Measurements from ENCODE around the gene TOR1AIP2. TPM values are rescaled to one million over a fixed set of nuclear protein-coding genes. Genes with fewer than 3 reads are reported as not detected.

The TOR1AIP2 gene
- 10 to 100 TPM; 61.7 to 64.1 (median 62.9) TPM for total RNA-seq

DNA sequence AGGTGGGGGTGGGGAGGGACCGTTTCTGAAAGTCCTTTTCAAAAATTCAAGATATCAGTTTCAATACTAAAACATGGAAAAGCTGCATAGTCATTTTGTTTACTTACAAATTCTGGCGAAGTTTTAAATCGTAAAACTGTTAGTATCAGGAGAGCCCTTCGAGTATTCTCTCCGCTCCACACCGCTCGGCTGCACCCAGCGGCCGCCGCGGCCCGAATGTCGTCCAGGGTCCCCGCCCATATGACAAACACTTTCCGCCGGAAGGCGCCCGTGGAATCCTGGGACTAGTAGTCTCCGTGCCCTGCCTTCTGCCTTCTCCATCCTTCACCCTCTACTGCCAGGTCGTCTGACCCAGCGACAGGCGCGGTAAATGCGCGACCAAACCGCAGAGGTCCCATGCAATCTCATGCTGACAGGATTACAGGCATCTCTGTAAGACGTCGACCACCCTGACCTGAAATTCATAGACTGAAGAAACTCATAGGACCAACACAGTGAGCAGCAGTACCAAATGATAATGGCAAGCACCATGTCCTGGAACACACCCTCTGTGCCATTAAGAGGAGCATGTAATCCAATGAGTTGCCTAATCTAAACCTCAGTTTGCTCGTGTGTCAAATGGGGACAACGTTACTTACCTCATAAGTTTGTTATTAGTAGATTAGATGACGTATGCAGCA is at the start of gene TOR1AIP2:
TOR1AIP2 (minus strand) TSS at position 218 of the 680 bp plus-strand sequence. CDS start 25,138 bp downstream, outside the sequence.
- ATAC-seq (peak; percentile 66 to 73), DNase-seq (peak; percentile 82)
- peaks cover 54% of the 10 kb centered on the region for H3K4me1 Mint-ChIP-seq (ENCODE audit: low read depth)
- no peaks in the 10 kb centered on the region for H3K9me3 Mint-ChIP-seq
- no peaks in the 10 kb centered on the region for H3K27me3 Mint-ChIP-seq (ENCODE audit: low read depth)
- peak within 1 kb of the TSS; percentile 94 for H3K4me3 Mint-ChIP-seq
- peaks cover 14% of the 10 kb centered on the region for H3K36me3 Mint-ChIP-seq (ENCODE audit: insufficient read depth)

DNA sequence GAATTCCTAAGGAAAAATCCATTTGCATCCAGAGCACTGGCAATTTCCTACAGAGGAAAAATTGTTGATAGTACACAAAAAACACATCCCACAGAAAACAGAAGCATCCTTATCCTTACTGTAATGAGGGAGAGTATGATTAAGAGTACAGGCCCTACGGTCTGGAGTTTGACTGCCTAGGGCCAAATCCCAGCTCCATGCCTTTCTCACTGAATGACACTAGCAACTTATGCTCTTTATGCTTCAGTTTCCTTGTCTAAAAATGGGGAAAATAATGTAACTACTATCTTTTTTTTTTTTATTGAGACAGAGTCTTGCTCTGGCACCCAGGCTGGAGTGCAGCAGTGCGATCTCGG is 49.2 kb upstream of the TOR1AIP2 start:
- peaks cover 6% of the 10 kb centered on the region for H3K36me3 Mint-ChIP-seq (ENCODE audit: insufficient read depth)
- no peak for DNase-seq
- no peak overlapping the region for H3K4me3 Mint-ChIP-seq
- ATAC-seq = no peak
- no peaks in the 10 kb centered on the region for H3K9me3 Mint-ChIP-seq
- no peaks in the 10 kb centered on the region for H3K4me1 Mint-ChIP-seq (ENCODE audit: low read depth)
- H3K27me3 Mint-ChIP-seq (ENCODE audit: low read depth) = no peaks in the 10 kb centered on the region

DNA sequence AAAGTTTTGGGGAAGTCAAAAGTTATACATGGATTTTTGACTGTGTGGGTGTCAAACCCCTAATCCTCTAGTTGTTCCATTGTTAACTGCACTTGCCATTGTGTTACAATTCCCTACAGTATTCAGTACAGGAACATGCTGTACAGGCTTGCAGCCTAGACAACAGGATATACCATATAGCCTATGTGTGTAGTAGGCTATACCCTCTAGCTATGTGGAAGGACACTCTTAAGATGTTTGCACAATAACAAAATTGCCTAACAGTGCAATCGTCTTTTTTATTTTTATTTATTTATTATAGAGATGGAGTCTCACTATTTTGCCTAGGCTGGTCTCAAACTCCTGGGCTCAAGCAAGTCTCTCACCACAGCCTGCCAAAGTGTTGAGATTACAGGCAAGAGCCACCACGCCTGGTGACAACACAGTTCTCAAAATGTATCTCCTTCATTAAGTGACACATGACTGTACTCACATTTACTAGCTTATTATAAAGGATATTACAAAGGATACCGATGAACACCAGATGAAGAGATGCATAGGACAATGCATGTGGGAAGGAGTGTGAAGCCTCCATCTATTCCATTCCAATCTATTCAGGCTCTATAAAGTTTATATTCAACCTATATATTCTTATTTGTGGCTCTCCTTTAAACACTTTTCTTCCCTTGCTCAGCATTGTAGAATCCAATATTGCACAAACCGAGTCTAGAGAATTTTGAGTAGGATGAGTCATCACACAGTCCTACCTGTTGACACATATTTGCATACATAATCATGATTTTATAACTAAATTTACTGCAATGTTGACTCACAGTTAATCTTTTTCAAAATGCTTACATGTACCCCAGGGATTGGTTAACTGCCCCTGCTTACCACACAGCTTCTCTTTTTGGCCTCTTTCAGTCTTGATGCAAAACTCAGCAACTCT is 48.6 kb upstream of the TOR1AIP2 start:
- H3K36me3 Mint-ChIP-seq (ENCODE audit: insufficient read depth) = peaks cover 7% of the 10 kb centered on the region
- no peak for ATAC-seq
- H3K4me1 Mint-ChIP-seq (ENCODE audit: low read depth) = no peaks in the 10 kb centered on the region
- no peaks in the 10 kb centered on the region for H3K9me3 Mint-ChIP-seq
- H3K27me3 Mint-ChIP-seq (ENCODE audit: low read depth) = no peaks in the 10 kb centered on the region
- DNase-seq = no peak
- H3K4me3 Mint-ChIP-seq = no peak overlapping the region

DNA sequence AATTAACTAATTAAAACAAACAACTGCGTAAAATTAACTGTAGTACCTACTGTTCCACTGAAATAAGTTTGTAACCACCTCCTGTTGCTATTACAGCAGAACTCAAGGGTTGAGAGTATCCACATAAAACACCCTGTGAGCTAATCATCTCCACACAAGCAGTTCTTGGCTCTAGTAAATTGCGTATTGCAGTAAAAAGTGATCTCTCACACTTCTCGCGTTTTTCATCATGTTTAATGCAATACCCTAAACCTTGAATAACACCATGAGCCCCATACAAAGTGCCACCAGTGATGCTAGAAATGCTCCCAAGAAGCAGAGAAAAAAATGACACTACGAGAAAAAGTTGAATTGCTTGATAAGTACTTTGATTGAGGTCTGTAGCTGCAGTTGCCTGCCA is 47.7 kb upstream of the TOR1AIP2 start:
- no peak for DNase-seq
- peaks cover 9% of the 10 kb centered on the region for H3K36me3 Mint-ChIP-seq (ENCODE audit: insufficient read depth)
- ATAC-seq = no peak
- H3K27me3 Mint-ChIP-seq (ENCODE audit: low read depth) = no peaks in the 10 kb centered on the region
- no peaks in the 10 kb centered on the region for H3K9me3 Mint-ChIP-seq
- H3K4me1 Mint-ChIP-seq (ENCODE audit: low read depth) = no peaks in the 10 kb centered on the region
- H3K4me3 Mint-ChIP-seq = no peak overlapping the region

DNA sequence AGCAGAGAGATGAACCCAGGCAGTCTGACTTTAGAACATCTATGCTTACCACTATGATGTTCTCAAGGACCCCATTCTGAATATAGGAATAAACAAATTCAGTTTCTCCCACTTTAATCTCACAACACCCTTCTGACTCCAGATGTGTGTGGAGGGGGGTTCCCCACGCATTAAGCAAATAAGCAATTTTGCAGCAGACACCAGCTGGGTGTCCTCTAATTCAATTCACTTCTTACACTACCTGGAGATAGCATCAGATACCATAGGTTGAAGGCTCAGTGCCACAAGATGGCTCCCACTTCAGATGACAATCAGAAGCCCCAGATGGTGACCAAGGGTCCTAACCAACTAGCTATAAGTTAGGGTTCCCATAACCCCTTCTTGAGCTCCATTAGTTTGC is 46.7 kb upstream of the TOR1AIP2 start:
- no peaks in the 10 kb centered on the region for H3K27me3 Mint-ChIP-seq (ENCODE audit: low read depth)
- peaks cover 13% of the 10 kb centered on the region for H3K36me3 Mint-ChIP-seq (ENCODE audit: insufficient read depth)
- H3K9me3 Mint-ChIP-seq = no peaks in the 10 kb centered on the region
- no peaks in the 10 kb centered on the region for H3K4me1 Mint-ChIP-seq (ENCODE audit: low read depth)
- DNase-seq (no peak), ATAC-seq (no peak)
- no peak overlapping the region for H3K4me3 Mint-ChIP-seq

DNA sequence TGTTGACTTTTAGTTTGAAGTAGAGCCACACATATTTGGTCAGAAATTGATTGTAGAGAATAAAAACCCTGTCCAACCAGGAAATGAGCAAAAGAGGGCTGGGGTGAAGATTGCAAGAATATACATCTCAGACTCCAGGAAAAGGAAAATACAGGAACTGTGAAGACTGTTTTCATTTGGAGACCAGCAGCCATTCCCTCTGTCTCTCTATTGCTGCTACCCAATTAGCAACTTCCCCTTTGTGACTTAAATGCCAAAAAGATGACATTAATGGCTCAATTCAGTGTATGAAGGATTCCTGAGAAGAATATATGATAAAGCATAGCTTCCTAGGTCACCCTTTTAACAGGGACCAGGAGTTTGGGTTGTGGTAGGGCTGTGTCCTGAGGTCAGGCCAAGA is 45.4 kb upstream of the TOR1AIP2 start:
- Mint-ChIP-seq H3K27me3 (ENCODE audit: low read depth) (no peaks in the 10 kb centered on the region), H3K4me1 (ENCODE audit: low read depth) (peaks cover 5% of the 10 kb centered on the region)

DNA sequence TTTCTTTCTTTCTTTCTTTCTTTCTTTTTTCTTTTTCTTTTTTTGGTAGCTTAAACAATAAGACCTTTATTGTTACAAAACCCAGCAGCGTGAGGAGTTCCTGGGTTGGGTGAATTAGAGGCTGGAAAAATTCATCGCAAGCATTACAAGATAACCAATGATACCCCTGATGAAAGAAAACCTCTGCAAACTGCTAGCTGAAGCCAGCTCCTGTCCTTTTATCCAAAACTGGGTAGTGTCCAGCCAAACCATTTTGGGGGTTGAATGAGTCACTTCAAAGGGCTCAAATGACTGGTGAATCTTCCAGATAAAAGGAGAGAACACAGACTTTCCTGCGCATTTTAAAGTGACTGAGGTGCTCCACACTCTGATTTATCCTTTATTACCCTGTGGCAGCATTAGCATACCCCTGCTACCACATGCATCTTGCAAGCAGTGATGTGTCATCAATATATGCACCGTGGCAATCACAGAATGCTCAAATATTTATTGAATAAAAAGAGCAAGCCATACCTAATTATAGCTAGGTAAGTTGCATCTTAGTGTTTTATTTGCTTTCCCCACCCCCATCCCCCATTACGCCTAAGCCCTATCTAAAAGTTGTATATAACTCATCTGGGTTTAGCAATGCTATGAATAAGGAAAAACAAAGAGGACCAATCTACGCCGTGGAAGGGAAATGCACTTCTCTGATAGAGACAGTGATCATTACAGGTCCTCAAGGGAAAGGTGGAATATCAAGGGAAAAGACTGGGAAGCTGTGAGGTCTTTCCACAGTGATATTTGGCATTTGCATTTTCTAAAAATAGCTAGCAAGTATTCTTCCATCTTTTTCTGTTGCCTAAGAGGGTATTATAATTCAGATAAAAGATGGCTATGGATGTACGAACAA is 44.6 kb upstream of the TOR1AIP2 start:
- DNase-seq (no peak), ATAC-seq (no peak)
- H3K4me3 Mint-ChIP-seq = no peak overlapping the region
- H3K9me3 Mint-ChIP-seq = no peaks in the 10 kb centered on the region
- no peaks in the 10 kb centered on the region for H3K27me3 Mint-ChIP-seq (ENCODE audit: low read depth)
- peaks cover 8% of the 10 kb centered on the region for H3K4me1 Mint-ChIP-seq (ENCODE audit: low read depth)
- peaks cover 30% of the 10 kb centered on the region for H3K36me3 Mint-ChIP-seq (ENCODE audit: insufficient read depth)

More for the DNA sequence above, 45.4 kb upstream of the TOR1AIP2 start:
- DNase-seq = no peak
- Mint-ChIP-seq H3K4me3 (no peak overlapping the region), H3K9me3 (no peaks in the 10 kb centered on the region), H3K36me3 (ENCODE audit: insufficient read depth) (peaks cover 22% of the 10 kb centered on the region)
- ATAC-seq = no peak

DNA sequence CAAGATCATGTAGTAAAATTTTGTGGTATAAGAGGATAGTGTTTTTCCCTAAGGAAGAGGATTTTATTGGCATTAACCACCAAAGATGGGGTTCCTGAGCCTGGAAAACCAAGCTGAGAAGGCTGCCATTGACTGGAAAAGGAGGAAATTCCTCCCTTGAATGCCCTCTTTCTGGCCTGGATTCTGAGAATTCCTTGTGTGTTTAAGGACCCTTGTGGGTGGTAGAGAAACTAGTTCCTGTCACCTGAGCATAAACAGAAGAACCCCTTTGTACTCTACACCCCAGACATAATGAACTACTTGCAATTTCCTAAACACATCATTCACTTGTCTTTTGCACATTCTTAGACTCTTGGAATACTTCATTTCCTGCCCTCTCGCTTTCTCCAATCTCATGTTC is 43.9 kb upstream of the TOR1AIP2 start:
- ATAC-seq (no peak), DNase-seq (no peak)
- Mint-ChIP-seq H3K4me1 (ENCODE audit: low read depth) (peaks cover 8% of the 10 kb centered on the region), H3K27me3 (ENCODE audit: low read depth) (no peaks in the 10 kb centered on the region), H3K9me3 (no peaks in the 10 kb centered on the region), H3K4me3 (no peak overlapping the region), H3K36me3 (ENCODE audit: insufficient read depth) (peaks cover 30% of the 10 kb centered on the region)

DNA sequence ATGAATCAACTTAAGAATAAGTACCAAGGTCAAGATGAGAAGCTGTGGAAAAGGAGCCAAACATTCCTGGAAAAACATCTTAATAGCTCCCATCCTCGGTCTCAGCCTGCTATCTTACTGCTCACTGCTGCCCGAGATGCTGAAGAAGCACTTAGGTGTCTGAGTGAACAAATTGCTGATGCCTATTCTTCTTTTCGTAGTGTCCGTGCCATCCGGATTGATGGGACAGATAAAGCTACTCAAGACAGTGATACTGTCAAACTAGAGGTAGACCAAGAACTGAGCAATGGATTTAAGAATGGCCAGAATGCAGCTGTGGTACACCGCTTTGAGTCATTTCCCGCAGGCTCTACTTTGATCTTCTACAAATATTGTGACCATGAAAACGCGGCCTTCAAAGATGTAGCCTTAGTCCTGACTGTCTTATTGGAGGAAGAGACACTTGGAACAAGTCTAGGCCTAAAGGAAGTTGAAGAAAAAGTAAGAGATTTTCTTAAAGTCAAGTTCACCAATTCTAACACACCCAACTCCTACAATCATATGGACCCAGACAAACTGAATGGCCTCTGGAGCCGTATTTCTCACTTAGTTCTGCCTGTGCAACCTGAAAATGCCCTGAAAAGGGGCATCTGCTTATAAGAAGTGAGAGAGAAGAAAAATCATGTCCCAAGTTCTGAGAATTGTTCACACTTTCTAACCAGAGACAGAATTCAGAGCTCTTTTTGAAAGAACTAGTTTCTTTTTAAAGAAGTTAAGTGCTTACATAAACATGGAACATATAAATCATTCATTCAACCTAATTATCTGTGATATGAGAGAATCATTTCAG is 40.2 kb upstream of the TOR1AIP2 start:
- peaks cover 33% of the 10 kb centered on the region for H3K36me3 Mint-ChIP-seq (ENCODE audit: insufficient read depth)
- no peaks in the 10 kb centered on the region for H3K27me3 Mint-ChIP-seq (ENCODE audit: low read depth)
- ATAC-seq (no peak), DNase-seq (no peak)
- no peaks in the 10 kb centered on the region for H3K9me3 Mint-ChIP-seq
- H3K4me1 Mint-ChIP-seq (ENCODE audit: low read depth) = peaks cover 8% of the 10 kb centered on the region
- H3K4me3 Mint-ChIP-seq = no peak overlapping the region

DNA sequence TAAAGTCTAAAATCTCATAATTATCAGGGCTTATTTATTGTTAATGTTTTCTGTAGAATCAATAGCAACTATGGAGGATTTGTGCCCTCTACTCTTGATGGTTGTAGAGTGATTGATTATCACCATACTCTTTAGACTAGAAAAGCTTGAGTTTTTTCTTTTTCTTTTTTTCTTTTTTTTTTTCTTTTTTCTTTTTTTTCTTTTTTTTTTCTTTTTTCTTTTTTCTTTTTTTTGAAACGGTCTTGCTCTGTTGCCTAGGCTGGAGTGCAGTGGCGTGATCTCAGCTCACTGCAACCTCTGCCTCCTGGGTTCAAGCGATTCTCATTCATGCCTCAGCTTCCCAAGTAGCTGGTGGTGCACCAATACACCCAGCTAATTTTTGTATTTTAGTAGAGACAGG is 34.2 kb upstream of the TOR1AIP2 start:
- DNase-seq = no peak
- Mint-ChIP-seq H3K4me1 (ENCODE audit: low read depth) (peaks cover 4% of the 10 kb centered on the region), H3K9me3 (no peaks in the 10 kb centered on the region), H3K36me3 (ENCODE audit: insufficient read depth) (peaks cover 28% of the 10 kb centered on the region), H3K27me3 (ENCODE audit: low read depth) (no peaks in the 10 kb centered on the region), H3K4me3 (no peak overlapping the region)
- no peak for ATAC-seq

DNA sequence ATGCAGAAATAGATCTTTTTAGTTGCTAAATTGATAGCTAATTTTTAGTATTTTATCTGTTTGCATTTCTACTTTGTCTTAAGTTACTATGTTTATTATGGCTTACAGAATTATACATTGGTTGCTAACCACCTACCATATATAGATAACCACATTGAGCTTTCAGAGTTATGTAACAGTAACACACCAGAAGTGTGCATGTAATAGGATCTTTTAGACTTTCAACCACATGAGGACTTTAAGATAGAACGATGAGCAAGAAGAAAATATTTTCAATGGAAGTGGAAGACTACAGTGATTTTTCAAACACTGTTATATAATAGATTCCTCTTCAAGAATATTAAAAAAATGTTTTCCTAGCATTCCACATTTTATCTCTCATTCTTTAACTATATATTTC is 33.3 kb upstream of the TOR1AIP2 start:
- Mint-ChIP-seq H3K9me3 (no peaks in the 10 kb centered on the region), H3K36me3 (ENCODE audit: insufficient read depth) (peaks cover 32% of the 10 kb centered on the region), H3K27me3 (ENCODE audit: low read depth) (no peaks in the 10 kb centered on the region), H3K4me3 (no peak overlapping the region), H3K4me1 (ENCODE audit: low read depth) (peaks cover 4% of the 10 kb centered on the region)
- no peak for ATAC-seq
- DNase-seq = no peak

DNA sequence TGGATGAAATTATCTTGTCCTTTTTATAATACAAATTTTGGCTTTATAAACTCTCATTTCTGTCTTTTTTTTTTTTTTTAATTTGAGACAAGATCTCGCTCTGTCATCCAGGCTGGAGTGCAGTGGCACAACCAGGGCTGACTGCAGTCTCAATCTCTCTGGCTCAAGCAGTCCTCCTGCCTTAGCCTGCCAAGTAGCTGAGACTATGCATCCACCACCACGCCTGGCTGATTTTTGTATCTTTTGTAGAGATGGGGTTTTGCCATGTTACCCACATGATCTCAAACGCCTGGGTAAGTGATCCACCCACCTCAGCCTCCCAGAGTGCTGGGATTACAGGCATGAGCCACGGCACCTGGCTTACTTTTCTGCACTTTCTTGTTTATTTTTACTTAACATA is 12.0 kb upstream of the TOR1AIP2 start:
- ATAC-seq (no peak), DNase-seq (no peak)
- Mint-ChIP-seq H3K4me3 (no peak overlapping the region), H3K27me3 (ENCODE audit: low read depth) (no peaks in the 10 kb centered on the region), H3K9me3 (no peaks in the 10 kb centered on the region), H3K4me1 (ENCODE audit: low read depth) (peaks cover 28% of the 10 kb centered on the region), H3K36me3 (ENCODE audit: insufficient read depth) (peaks cover 19% of the 10 kb centered on the region)

DNA sequence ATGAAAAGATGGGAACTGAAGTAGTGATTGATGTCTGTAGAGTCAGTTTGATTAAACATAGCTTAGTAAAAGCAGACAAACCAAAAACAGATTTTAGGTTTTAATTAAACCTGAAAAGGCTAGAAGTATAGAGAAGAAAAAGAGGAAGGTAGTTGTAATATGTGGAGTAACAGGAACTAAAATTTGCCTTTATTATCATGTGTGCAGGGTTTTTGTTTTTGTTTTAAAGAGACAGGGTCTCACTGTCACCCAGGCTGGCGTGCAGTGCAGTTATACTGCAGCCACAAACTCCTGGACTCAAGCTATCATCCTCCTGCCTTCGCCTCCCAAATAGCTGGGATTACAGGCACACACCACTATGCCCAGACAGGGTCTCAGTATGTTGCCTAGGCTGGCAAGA is 10.5 kb upstream of the TOR1AIP2 start:
- no peak for DNase-seq
- Mint-ChIP-seq H3K27me3 (ENCODE audit: low read depth) (no peaks in the 10 kb centered on the region), H3K9me3 (no peaks in the 10 kb centered on the region), H3K4me3 (no peak overlapping the region), H3K36me3 (ENCODE audit: insufficient read depth) (peaks cover 24% of the 10 kb centered on the region), H3K4me1 (ENCODE audit: low read depth) (peaks cover 37% of the 10 kb centered on the region)
- ATAC-seq = no peak
